Activated T-cell treated with anti-CD3 and anti-CD28 coated beads, Interleukin-2, amount 50 U/mL, for 72 hours (primary cell): ENCODE measurements around the gene AMOTL1. TPM values are rescaled to one million over a fixed set of nuclear protein-coding genes. Genes with fewer than 3 reads are reported as not detected.

Source experiments
- ATAC-seq, 2 donors: fragments of 150-1000 bp; cut with Tn5 transposase; replicated peaks in 1 of 2; 2 replicates each; pipeline ENCODE4 v1.10.0; 2021; ENCODE audit warnings: moderate library complexity in 2 of 2, mild to moderate bottlenecking in 1 of 2
- DNase-seq, 2 donors: peaks; one replicate each; pipeline ENCODE4 v3.0.0; 2021 to 2022; ENCODE audit warnings: mixed read lengths in 1 of 2
- H3K27ac Mint-ChIP-seq: one replicate; pipeline ENCODE4 v1.8.0; 2022; ENCODE audit warnings: mild to moderate bottlenecking, moderate library complexity, mixed read lengths
- H3K27me3 Mint-ChIP-seq: one replicate; pipeline ENCODE4 v1.8.0; 2022; ENCODE audit warnings: low read depth, mixed read lengths
- H3K36me3 Mint-ChIP-seq, 2 donors: one replicate each; pipeline ENCODE4 v1.8.0; 2022; ENCODE audit warnings: mixed read lengths in 2 of 2, mild to moderate bottlenecking in 1 of 2; ENCODE audit not compliant: insufficient read depth in 2 of 2
- H3K4me1 Mint-ChIP-seq: one replicate; pipeline ENCODE4 v1.8.0; 2022; ENCODE audit warnings: low read depth, mixed read lengths
- H3K4me3 Mint-ChIP-seq, 2 donors: one replicate each; pipeline ENCODE4 v1.8.0; 2022; ENCODE audit warnings: mild to moderate bottlenecking in 2 of 2, mixed read lengths in 2 of 2, moderate library complexity in 2 of 2
- H3K9me3 Mint-ChIP-seq, 2 donors: one replicate each; pipeline ENCODE4 v1.8.0; 2022; ENCODE audit warnings: mixed read lengths in 2 of 2
- total RNA-seq, 2 donors: library from RNA; stranded (reverse); gene quantifications; one replicate each; pipeline ENCODE4 v1.2.3, GENCODE V29; 2022

The AMOTL1 gene
- total RNA-seq, 2 donors from 2014 or later: 0.67 to 2.8 TPM

DNA sequence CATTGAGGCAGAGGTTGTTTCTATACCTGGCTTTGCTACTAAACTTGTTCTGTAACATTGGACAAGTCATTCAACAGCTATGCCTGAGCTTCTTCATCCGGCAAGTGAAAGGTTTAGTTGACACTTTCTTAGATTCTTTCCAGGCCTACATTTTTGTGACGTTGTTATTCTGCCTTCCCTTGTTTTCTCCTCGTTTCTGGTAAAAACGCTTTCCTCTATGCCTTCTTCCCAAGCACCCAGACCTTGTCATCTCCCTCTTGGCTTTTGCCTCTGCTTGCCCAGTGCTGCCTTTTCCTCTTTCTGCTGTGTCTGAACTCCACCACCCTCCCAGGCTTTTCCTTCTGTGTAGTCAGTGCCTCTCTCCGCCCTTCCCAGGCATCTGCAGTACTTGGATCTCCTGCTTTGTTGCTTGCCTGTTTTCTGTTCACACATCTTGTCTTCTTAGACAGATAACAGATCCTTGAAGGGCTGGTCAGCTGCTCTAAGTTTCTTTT is 1.4 kb upstream of the AMOTL1 start:
- Mint-ChIP-seq H3K27me3 (peaks cover 33% of the 10 kb centered on the region), H3K36me3 (no peaks in the 10 kb centered on the region), H3K4me3 (no peak overlapping the region), H3K27ac (no peak overlapping the region), H3K4me1 (peaks cover 15% of the 10 kb centered on the region), H3K9me3 (no peaks in the 10 kb centered on the region)
- no peak for DNase-seq
- ATAC-seq: no peak

DNA sequence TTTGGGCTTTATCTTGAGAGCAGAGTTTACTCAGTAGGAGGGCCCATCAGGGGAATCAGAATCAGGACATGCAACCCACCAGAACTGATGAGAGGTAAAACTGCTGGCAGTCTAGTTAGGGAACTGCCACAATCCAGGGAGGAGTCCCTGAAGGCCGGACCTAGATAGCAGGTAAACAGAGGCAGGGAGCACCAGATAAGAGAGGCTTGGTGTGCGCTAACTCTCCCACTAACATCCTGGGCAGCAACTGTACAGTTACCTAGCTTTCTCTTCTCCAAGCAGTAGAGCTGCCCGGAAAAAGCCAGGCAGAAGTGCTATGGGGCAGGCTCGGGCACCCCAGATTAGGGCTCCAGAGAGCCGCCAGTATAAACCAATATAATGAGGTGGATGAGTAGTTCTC is 865 bp upstream of the AMOTL1 start:
- Mint-ChIP-seq H3K36me3 (no peaks in the 10 kb centered on the region), H3K9me3 (no peaks in the 10 kb centered on the region), H3K27ac (no peak overlapping the region), H3K4me3 (peak overlapping the region in 1 of 2 donors; percentile 68), H3K27me3 (peaks cover 38% of the 10 kb centered on the region), H3K4me1 (peaks cover 15% of the 10 kb centered on the region)
- ATAC-seq (no peak), DNase-seq (no peak)

DNA sequence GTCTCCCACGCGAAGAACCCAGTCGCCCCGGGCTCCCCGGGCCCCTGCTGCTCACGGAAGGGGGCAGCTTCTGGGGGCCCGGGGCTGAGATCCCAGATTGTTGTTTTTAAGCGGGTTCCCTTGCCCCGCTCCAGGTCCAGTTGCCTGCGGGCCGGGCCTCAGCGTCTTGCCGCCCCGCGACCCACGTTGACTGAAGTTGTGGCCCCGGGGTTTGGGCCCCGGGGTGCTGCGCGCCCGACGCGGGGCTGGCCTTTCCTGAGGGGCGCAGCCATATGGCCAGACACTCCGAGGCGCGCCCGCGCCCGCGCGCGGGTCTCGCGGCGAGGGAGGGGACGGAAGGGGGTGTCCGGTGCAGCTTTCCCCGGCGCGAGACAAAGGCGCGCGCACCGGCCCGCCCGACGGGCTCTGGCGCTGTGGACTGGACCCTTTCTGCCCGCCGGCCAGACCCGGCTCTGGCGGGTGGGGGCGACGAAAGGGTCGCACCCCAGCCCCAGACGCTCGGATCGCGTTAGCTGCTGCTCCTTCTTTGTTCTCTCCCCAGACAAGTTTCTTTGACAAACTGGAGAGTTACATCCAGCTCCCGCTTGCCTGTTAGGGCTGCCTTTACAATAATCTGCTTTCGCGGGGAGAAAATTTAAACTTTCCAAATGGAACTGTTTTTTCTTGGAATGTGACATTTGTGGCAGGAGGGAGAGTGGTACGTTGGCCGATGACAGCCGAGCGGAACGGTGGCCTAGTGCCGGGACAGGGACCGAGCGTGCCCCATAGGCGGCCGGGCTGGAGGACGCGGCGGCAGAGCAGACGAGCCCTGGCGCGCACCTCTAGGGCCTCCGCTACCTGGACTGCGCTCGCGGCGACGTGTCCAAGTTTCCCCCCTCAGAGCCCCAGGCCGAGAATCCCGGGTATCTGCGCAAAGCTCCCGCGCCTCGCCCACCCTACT is 716 bp downstream of the AMOTL1 start:
- Mint-ChIP-seq H3K36me3 (no peaks in the 10 kb centered on the region), H3K27me3 (peaks cover 48% of the 10 kb centered on the region), H3K9me3 (no peaks in the 10 kb centered on the region), H3K4me3 (peak overlapping the region; percentile 75 to 79), H3K27ac (no peak overlapping the region), H3K4me1 (peaks cover 15% of the 10 kb centered on the region)
- DNase-seq (peak in 1 of 2 donors; percentile 23), ATAC-seq (peak; percentile 59 to 60)

GRCh38 chr11:94769880-94770279 is 1.7 kb downstream of the AMOTL1 start:
- DNase-seq: no peak
- Mint-ChIP-seq H3K27ac (no peak overlapping the region), H3K36me3 (no peaks in the 10 kb centered on the region), H3K4me1 (peaks cover 15% of the 10 kb centered on the region), H3K27me3 (peaks cover 49% of the 10 kb centered on the region), H3K4me3 (peak overlapping the region; percentile 75 to 79), H3K9me3 (no peaks in the 10 kb centered on the region)
- no peak for ATAC-seq

- ATAC-seq (no peak), DNase-seq (no peak)
- Mint-ChIP-seq H3K4me1 (peaks cover 15% of the 10 kb centered on the region), H3K27ac (no peak overlapping the region), H3K4me3 (no peak overlapping the region), H3K36me3 (no peaks in the 10 kb centered on the region), H3K27me3 (peaks cover 54% of the 10 kb centered on the region), H3K9me3 (no peaks in the 10 kb centered on the region)
Measured at GRCh38 chr11:94770563-94771120, 2.5 kb downstream of the AMOTL1 start.

DNA sequence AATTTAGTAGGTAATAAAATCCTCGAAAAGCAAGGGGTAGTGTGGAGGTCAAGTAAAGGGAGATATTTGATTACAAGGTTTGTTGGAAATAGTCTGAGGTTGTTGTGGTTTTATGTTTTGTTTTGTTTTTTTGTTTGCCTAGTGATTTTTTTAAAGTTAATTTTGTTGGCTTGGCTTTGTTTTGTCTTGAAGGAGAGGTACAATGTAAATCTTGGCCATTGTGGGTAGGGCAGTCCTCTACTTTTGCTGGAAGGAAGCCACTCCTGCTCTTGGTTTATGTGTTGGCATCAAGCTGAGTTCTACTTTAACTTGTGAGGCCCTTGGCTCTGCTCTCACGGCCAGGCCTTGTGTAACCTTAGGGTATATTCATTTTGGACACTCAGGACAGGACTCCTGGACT is 3.2 kb downstream of the AMOTL1 start:
- no peak overlapping the region for H3K4me3 Mint-ChIP-seq
- no peak overlapping the region for H3K27ac Mint-ChIP-seq
- ATAC-seq: no peak
- H3K9me3 Mint-ChIP-seq: no peaks in the 10 kb centered on the region
- peaks cover 60% of the 10 kb centered on the region for H3K27me3 Mint-ChIP-seq
- no peaks in the 10 kb centered on the region for H3K36me3 Mint-ChIP-seq
- DNase-seq: no peak
- peaks cover 15% of the 10 kb centered on the region for H3K4me1 Mint-ChIP-seq

DNA sequence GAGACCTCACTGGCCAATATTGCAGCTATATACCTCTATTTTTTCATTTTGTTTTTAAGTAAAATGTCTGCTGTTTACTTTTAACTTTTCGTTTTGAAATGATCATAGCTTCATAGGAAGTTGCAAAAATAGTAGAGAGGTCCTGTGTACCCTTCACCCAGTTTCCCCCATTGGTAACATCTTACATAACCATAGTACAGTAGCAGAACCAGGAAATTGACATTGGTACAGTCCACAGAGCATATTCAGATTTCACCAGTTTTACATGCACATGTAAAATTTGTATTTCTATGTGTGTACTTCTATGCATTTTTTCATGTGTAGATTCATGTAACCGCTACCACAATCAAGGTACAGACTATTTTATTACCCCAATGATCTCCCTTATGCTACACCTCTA is 3.8 kb downstream of the AMOTL1 start:
- peaks cover 66% of the 10 kb centered on the region for H3K27me3 Mint-ChIP-seq
- DNase-seq (no peak), ATAC-seq (no peak)
- no peak overlapping the region for H3K27ac Mint-ChIP-seq
- H3K36me3 Mint-ChIP-seq: no peaks in the 10 kb centered on the region
- H3K4me1 Mint-ChIP-seq: peaks cover 15% of the 10 kb centered on the region
- no peak overlapping the region for H3K4me3 Mint-ChIP-seq
- H3K9me3 Mint-ChIP-seq: no peaks in the 10 kb centered on the region

- H3K9me3 Mint-ChIP-seq: no peaks in the 10 kb centered on the region
- ATAC-seq (no peak), DNase-seq (no peak)
- H3K27me3 Mint-ChIP-seq: peaks cover 61% of the 10 kb centered on the region
- H3K4me3 Mint-ChIP-seq: no peak overlapping the region
- peaks cover 10% of the 10 kb centered on the region for H3K4me1 Mint-ChIP-seq
- no peaks in the 10 kb centered on the region for H3K36me3 Mint-ChIP-seq
- no peak overlapping the region for H3K27ac Mint-ChIP-seq
Measured at GRCh38 chr11:94773842-94774241, 5.7 kb downstream of the AMOTL1 start.

DNA sequence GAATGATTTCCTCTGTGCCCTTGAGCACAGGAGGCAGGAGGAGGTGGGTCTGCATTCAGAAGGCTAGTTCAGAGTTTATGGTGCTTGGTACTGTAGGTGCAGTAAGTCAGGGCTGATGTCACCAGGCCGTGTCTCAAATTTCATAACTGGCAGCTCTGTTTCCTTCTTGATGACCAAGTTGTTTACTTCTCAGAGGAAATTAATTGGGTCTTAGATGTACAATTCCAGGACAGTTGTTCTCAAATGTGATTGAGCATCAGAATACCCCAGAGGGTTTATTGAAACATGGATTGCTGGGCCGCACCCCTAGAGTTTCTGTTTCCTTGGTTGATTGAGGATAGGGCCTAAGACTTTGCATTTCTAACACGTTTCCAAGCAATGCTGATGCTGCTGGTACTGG is 6.2 kb downstream of the AMOTL1 start:
- Mint-ChIP-seq H3K4me3 (no peak overlapping the region), H3K36me3 (no peaks in the 10 kb centered on the region), H3K27me3 (peaks cover 57% of the 10 kb centered on the region), H3K4me1 (peaks cover 7% of the 10 kb centered on the region), H3K27ac (no peak overlapping the region), H3K9me3 (no peaks in the 10 kb centered on the region)
- DNase-seq (no peak), ATAC-seq (no peak)

- H3K36me3 Mint-ChIP-seq: no peaks in the 10 kb centered on the region
- ATAC-seq: no peak
- peaks cover 6% of the 10 kb centered on the region for H3K4me1 Mint-ChIP-seq
- no peaks in the 10 kb centered on the region for H3K9me3 Mint-ChIP-seq
- H3K27ac Mint-ChIP-seq: no peak overlapping the region
- no peak overlapping the region for H3K4me3 Mint-ChIP-seq
- peaks cover 43% of the 10 kb centered on the region for H3K27me3 Mint-ChIP-seq
- DNase-seq: no peak
Measured at GRCh38 chr11:94775567-94776327, 7.6 kb downstream of the AMOTL1 start.

DNA sequence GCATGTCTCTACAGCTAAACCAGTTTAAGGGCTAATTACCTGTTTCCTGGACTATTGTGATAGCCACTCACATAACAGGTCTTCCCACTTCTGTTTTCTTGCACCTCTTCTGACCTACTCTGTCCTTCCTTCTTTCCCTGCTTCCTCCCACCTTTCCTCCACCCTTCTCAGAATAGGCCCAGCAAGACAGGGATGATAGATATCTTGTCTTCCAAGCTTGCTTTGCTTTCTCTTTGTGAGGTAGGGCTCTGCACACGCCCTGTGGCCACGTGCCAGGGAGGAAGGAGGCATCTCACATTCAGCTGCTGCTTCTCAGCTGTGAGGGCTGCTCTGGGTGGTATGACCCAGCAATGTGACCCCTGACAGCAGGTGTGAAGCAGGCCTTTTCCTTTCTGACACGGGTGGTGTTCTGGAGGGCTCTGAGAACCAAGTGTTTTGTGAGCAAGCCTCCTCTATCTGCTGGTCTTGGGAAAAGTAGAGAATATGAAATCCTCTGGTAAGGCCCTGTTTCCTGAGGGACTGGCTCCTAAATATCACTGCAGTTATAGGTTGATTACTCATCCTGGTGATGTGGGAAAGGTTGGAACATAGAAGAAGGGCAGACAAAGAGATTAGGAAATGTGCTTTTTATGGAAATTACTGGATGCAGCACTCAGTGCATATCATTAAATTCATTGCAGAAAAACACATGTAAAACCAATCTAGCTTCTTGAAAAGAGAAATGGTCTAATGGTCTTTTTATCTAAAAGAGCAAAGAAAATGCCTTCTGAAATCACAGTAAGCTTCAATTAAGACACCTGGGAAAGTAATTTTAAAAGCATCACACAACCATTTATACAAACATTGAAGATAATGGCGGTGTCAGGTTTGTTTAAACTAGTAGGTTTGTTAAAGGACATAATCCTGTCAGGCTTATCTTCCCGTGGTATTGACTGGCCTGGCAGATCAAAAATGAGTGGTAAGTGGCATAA is 8.5 kb downstream of the AMOTL1 start:
- Mint-ChIP-seq H3K4me1 (peaks cover 10% of the 10 kb centered on the region), H3K4me3 (no peak overlapping the region), H3K36me3 (no peaks in the 10 kb centered on the region), H3K27me3 (peaks cover 34% of the 10 kb centered on the region), H3K9me3 (no peaks in the 10 kb centered on the region), H3K27ac (no peak overlapping the region)
- no peak for ATAC-seq
- DNase-seq: no peak

DNA sequence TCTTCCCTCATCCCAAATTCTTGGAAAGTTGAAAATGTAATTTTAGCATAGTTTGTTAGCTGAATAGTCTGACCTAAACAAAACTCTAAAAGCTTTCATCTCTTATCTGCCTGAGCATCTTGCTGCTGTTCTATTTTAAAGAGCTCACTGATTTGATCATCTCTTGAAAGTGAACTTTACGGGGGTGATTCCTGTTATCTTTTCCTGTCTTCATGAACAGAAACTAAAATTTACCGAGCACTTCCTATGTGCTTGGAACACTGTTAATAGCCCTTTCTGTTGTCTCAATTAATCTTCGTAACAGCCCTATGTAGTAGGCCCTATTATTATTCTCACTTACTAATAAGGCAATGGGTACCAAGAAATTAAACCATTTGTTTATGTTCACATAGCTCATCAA is 12.3 kb downstream of the AMOTL1 start:
- H3K9me3 Mint-ChIP-seq: no peaks in the 10 kb centered on the region
- ATAC-seq (no peak), DNase-seq (no peak)
- H3K36me3 Mint-ChIP-seq: no peaks in the 10 kb centered on the region
- no peak overlapping the region for H3K27ac Mint-ChIP-seq
- H3K4me1 Mint-ChIP-seq: peaks cover 10% of the 10 kb centered on the region
- peaks cover 15% of the 10 kb centered on the region for H3K27me3 Mint-ChIP-seq
- peak overlapping the region; percentile 4 to 54 for H3K4me3 Mint-ChIP-seq
